ENCODE measurements around the gene SPAG16.

Gene SPAG16

GRCh38 chr2:213627835-213628460 is 343.7 kb downstream of the SPAG16 start:
- Histone ChIP-seq H3K4me3 (ENCODE audit: low read depth, low read length) (no peak overlapping the region), H3K36me3 (no peaks in the 10 kb centered on the region), H3K27me3 (ENCODE audit: insufficient read depth, low read depth, severe bottlenecking) (no peaks in the 10 kb centered on the region), H3K27ac (no peak overlapping the region), H3K9me3 (ENCODE audit: severe bottlenecking) (no peaks in the 10 kb centered on the region)
- TF ChIP-seq CTCF (IDR thresholded peaks at IDR 0.05; ENCODE audit: low read depth, low read length): no peak
- no peak for DNase-seq

DNA sequence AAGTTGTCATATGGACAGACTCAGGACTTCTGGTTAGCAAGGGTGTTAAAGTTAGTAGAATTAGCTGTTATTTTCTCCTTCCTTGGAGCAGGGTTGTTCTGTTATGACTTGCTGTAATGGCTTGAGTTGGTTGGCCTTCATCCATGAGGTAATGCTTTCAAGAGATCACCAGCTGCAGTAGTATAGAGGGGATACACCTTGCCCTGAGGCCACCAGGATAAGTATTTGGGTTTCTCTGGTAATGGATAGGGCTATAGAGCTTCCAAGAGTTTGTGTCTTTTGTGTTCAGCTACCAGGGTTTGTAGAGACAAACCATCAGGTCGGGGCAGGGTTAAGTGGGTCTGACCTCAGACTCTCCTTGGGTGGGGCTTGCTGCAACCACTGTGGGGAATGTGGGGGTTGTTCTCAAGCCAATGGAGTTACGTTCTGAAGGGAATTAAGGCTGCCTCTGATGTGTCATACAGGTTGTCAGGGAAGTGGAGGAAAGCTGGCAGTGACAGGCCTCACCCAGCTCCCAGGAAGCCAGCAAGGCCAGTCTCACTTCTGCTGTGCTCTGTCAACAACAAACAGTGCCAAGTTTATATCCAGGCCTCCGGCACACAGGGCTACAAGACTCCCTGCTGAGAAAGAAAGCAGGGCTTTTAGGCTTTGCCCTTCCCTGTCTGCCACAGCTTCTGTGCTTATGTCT is 356.6 kb downstream of the SPAG16 start:
- Histone ChIP-seq H3K4me3 (ENCODE audit: low read depth, low read length) (no peak overlapping the region), H3K36me3 (no peaks in the 10 kb centered on the region), H3K27me3 (ENCODE audit: insufficient read depth, low read depth, severe bottlenecking) (no peaks in the 10 kb centered on the region), H3K9me3 (ENCODE audit: severe bottlenecking) (no peaks in the 10 kb centered on the region), H3K27ac (no peak overlapping the region)
- TF ChIP-seq CTCF (IDR thresholded peaks at IDR 0.05; ENCODE audit: low read depth, low read length): no peak
- DNase-seq: no peak

DNA sequence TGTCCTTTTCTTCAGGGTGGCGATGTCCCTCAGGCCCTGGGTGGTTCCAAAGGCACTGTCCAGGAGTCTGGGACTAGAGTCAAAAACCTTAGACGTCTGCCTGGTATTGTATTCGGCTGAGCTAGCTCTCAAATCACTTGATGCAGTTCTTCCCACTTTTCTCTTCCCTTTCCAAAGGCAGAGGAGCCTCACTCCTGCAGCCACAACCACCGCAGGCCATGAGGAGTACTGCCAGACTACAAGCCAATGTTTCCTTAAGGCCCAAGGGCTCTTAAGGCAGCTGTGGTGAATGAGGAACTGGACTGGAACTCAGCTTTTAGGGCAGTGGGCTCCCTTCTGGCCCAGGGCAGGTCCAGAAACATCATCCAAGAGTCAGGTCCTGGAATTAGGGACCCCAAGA is 360.7 kb downstream of the SPAG16 start:
- TF ChIP-seq CTCF (IDR thresholded peaks at IDR 0.05; ENCODE audit: low read depth, low read length): no peak
- H3K4me3 ChIP-seq (ENCODE audit: low read depth, low read length): no peak overlapping the region
- H3K36me3 ChIP-seq: no peaks in the 10 kb centered on the region
- H3K9me3 ChIP-seq (ENCODE audit: severe bottlenecking): no peaks in the 10 kb centered on the region
- H3K27me3 ChIP-seq (ENCODE audit: insufficient read depth, low read depth, severe bottlenecking): no peaks in the 10 kb centered on the region
- no peak for DNase-seq
- H3K27ac ChIP-seq: no peak overlapping the region

GRCh38 chr2:213649176-213649575 is 364.9 kb downstream of the SPAG16 start:
- Histone ChIP-seq H3K27me3 (ENCODE audit: insufficient read depth, low read depth, severe bottlenecking) (no peaks in the 10 kb centered on the region), H3K27ac (no peak overlapping the region), H3K4me3 (ENCODE audit: low read depth, low read length) (no peak overlapping the region), H3K36me3 (no peaks in the 10 kb centered on the region), H3K9me3 (ENCODE audit: severe bottlenecking) (no peaks in the 10 kb centered on the region)
- no peak for TF ChIP-seq CTCF (IDR thresholded peaks at IDR 0.05; ENCODE audit: low read depth, low read length)
- no peak for DNase-seq

- no peak for TF ChIP-seq CTCF (IDR thresholded peaks at IDR 0.05; ENCODE audit: low read depth, low read length)
- DNase-seq: no peak
- Histone ChIP-seq H3K36me3 (no peaks in the 10 kb centered on the region), H3K4me3 (ENCODE audit: low read depth, low read length) (no peak overlapping the region), H3K27me3 (ENCODE audit: insufficient read depth, low read depth, severe bottlenecking) (no peaks in the 10 kb centered on the region), H3K27ac (no peak overlapping the region), H3K9me3 (ENCODE audit: severe bottlenecking) (peaks cover 5% of the 10 kb centered on the region)
Measured at GRCh38 chr2:213664817-213665216, 380.6 kb downstream of the SPAG16 start.

Data from WERI-Rb-1 (cell line).